Measurements from ENCODE around the gene PAAF1. TPM values are rescaled to one million over a fixed set of nuclear protein-coding genes. Genes with fewer than 3 reads are reported as not detected.

PAAF1 gene
- total and polyA plus RNA-seq, 12 donors = 14.2 to 55.9 (median 28.0) TPM

DNA sequence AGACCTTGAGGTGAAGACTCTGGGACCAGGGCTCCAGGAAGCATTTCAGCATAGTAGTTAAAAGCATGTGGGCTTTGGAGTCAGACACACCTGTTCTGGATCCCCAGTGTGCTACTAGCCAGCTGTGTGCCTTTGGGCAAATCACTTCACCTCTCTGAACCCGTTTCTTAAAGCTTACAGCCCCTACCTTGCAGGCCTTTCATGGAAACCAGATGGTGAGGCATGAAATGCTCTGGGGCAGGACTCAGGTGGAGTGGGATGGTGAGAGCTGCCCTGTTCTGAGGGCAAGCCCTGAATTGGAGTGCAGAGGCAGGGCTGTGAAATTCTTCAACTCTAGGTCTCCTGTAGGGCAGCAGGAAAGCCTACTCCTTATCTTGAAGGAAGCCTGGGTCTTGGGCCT, 95.4 kb downstream of the PAAF1 start:
- TF ChIP-seq, protein P1, sequence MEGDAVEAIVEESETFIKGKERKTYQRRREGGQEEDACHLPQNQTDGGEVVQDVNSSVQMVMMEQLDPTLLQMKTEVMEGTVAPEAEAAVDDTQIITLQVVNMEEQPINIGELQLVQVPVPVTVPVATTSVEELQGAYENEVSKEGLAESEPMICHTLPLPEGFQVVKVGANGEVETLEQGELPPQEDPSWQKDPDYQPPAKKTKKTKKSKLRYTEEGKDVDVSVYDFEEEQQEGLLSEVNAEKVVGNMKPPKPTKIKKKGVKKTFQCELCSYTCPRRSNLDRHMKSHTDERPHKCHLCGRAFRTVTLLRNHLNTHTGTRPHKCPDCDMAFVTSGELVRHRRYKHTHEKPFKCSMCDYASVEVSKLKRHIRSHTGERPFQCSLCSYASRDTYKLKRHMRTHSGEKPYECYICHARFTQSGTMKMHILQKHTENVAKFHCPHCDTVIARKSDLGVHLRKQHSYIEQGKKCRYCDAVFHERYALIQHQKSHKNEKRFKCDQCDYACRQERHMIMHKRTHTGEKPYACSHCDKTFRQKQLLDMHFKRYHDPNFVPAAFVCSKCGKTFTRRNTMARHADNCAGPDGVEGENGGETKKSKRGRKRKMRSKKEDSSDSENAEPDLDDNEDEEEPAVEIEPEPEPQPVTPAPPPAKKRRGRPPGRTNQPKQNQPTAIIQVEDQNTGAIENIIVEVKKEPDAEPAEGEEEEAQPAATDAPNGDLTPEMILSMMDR (IDR thresholded peaks at IDR 0.05) = no peak
- no peak for TF ChIP-seq POLR2A (IDR thresholded peaks at IDR 0.05)
- no peak for DNase-seq
- H3K4me1 ChIP-seq (replicated peaks in 1 of 2) = no peaks in the 10 kb centered on the region
- intact Hi-C loops (cut with DNase I) = no loop called here
- no peaks in the 10 kb centered on the region for H3K27me3 ChIP-seq
- no peak overlapping the region for H3K27ac ChIP-seq
- H3K36me3 ChIP-seq (replicated peaks in 1 of 2) = peaks cover 0 to 22% of the 10 kb centered on the region in 2 donors
- 96 to 98% methylated on average over 1 of the region's 1 CpG; no CpG with 5 or more reads in 2 of the 4 donors for WGBS, 4 donors
- H3K9me3 ChIP-seq (replicated peaks in 1 of 3) = no peaks in the 10 kb centered on the region
- H3K4me3 ChIP-seq = no peak overlapping the region

DNA sequence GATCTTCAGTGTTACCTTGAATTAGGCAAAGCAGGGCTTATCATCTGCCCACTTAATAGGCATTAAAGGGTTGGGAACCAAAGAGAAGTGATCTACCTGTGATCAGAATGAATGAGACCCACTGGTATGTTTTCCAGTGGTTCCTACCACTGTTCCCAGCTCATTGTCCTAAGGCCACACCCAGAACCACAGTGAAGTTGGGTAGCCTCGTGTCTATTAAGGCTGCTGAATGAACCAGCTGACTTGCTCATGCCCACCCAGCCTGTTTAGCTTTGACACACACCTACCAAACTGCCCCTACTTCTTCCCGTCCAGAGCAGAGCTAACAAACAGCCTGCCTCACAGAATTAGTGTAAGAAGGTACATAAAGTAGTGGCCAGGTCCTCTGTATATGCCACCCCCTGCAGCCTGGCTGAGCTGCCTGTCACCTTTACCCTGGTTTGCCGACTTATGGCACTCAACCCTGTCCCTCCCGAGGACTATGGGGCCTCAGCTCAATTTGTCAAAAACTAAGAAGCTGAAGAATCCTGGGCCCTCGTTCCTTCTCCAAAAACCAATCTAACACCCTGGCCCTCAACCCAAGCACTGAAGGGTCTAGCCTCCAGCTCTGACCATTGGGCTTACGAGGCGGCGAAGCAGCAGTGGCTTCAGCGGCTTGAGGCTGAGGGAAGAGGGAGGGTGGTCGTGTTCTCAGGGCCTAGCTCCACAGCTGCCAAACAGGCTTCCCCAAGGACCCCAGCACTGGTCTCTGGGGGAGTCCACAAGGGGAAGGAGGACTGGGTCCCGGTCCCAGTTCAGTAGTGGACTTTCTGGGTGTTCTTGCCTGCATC, 96.0 kb downstream of the PAAF1 start:
- Histone ChIP-seq H3K4me1 (replicated peaks in 1 of 2) (no peaks in the 10 kb centered on the region), H3K27ac (no peak overlapping the region), H3K27me3 (no peaks in the 10 kb centered on the region), H3K9me3 (replicated peaks in 1 of 3) (no peaks in the 10 kb centered on the region), H3K4me3 (no peak overlapping the region), H3K36me3 (replicated peaks in 1 of 2) (peaks cover 0 to 28% of the 10 kb centered on the region in 2 donors)
- intact Hi-C loops (cut with DNase I) = no loop called here
- TF ChIP-seq, protein P1 (IDR thresholded peaks at IDR 0.05) = no peak
- no peak for TF ChIP-seq POLR2A (IDR thresholded peaks at IDR 0.05)
- DNase-seq = no peak
- 87 to 93% (median 92%) methylated on average over 9 to 11 of the region's 11 CpGs for WGBS, 4 donors

DNA sequence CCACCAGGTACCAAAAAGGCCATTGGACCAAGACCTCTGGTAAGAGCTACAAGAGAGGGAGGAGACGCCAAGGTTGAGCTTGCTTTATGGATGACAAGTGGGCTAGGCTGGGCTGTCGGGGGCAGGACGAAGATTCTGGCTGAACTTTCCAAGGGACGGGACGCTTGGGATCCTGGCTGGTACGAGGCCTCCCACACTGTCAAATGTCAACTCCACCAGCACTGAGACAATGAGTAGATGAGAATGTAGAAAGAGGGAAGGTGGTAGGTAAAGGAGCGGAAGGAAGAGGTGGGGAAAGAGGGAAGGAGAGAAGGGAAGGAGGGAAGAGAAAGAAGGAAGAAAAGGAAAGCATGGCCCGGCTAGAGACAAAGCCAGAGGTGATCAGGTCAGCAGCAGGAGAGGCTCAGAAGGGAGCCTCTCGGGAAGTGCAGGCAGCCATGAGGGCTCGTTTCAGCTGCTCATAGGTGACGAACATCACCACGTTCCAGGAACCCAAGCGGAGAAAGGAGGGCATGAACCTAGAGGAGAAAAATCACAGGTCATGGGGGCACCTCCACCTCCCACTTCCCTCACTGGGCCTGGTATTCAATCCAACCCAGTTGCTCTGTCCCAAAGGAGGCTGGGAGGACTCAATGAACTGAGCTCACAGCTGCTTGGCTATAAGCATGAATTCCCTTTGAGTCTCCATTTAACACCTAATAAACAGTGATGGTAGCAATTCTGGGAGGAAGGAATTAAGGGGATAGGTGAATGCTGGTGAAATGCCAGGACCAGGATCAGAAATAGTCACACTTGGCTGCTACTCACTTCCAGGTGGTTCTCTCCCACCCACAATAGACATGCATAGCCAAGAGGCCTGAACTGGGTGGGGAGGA, 98.0 kb downstream of the PAAF1 start:
- intact Hi-C loops (cut with DNase I) = no loop called here
- no peaks in the 10 kb centered on the region for H3K4me1 ChIP-seq (replicated peaks in 1 of 2)
- TF ChIP-seq, protein P1 (IDR thresholded peaks at IDR 0.05) = no peak
- no peak overlapping the region for H3K4me3 ChIP-seq
- 90 to 95% (median 92%) methylated on average over 13 of the region's 13 CpGs for WGBS, 4 donors
- no peak overlapping the region for H3K27ac ChIP-seq
- DNase-seq = no peak
- no peaks in the 10 kb centered on the region for H3K27me3 ChIP-seq
- H3K9me3 ChIP-seq (replicated peaks in 1 of 3) = no peaks in the 10 kb centered on the region
- peaks cover 0 to 37% of the 10 kb centered on the region in 2 donors for H3K36me3 ChIP-seq (replicated peaks in 1 of 2)

DNA sequence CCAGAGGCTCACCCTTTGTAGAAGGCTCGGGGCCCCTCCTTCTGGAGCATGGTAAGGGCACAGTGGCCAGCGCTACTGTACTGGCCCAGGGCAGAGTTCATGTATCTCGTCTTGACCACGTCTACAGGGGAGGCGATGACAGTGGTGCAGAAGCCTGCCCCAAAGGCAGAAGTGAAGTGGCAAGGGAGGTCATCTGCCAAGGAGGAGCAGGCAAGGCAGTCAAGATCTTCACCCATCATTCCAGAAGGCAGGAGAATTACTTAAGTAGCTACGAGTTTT, 98.6 kb downstream of the PAAF1 start:
- no peaks in the 10 kb centered on the region for H3K9me3 ChIP-seq (replicated peaks in 1 of 3)
- H3K4me1 ChIP-seq (replicated peaks in 1 of 2) = peaks cover 2% of the 10 kb centered on the region in 2 donors
- WGBS, 4 donors = 92 to 95% (median 93%) methylated on average over 6 of the region's 6 CpGs
- no peak for DNase-seq
- H3K4me3 ChIP-seq = no peak overlapping the region
- no peak overlapping the region for H3K27ac ChIP-seq
- TF ChIP-seq, protein P1 (IDR thresholded peaks at IDR 0.05) = no peak
- no peak for TF ChIP-seq POLR2A (IDR thresholded peaks at IDR 0.05)
- intact Hi-C loops (cut with DNase I) = no loop called here
- H3K36me3 ChIP-seq (replicated peaks in 1 of 2) = peaks cover 0 to 37% of the 10 kb centered on the region in 2 donors
- H3K27me3 ChIP-seq = no peaks in the 10 kb centered on the region
